ENCODE data around the gene ABCB8.
A peak's percentile ranks its signal among the peaks of the same experiment; 100 is the strongest.

Gene ABCB8

DNA sequence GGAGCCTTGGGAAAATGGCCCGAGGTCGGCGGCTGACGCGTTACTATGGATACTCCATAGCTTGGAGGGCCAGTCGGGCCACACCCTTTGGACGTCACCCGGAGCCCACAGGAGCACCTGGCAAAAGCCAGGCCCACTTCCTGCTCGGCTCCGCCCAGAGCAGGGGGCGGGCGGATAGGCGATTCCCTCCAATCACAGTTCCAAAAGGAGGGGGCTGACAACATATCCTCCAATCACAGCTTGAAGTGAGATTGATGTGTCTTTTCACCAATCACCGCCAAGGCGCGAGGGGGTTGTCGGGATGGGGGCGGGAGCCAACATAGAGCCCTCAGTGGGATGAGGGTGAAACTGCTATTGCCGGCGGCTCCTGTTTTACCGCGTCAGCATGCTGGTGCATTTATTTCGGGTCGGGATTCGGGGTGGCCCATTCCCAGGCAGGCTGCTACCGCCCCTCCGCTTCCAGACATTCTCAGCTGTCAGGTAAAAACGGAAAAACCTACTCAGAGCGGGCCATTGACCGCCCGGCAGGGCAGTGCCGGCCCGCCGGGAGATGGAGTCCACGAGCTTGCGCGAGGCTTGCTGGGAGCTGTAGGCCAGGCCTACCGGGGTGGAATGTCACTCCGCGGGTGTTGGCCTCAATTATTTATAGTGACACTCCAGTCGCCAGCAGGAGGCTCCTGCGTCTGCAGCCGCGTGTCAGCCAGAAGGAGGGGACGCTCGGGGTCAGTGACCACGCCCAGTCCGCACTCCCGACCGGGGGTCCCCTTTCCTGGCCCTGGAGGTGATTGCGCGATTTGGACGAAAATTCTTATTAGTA lies at the start of gene ABCB8:
TSS of gene ABCB8 (plus strand) at position 320 of the 817 bp plus-strand sequence. CDS start at position 386, 66 bp downstream.
- DNase-seq (ENCODE audit: low read depth): peak; percentile 95
- TF ChIP-seq CTCF (IDR thresholded peaks at IDR 0.05; ENCODE audit: control insufficient read depth, insufficient read depth, low read depth, low read length, missing control alignments): peak; percentile 53
- peak within 1 kb of the TSS; percentile 79 for H3K4me3 ChIP-seq (ENCODE audit: control insufficient read depth, low read depth, low read length)

DNA sequence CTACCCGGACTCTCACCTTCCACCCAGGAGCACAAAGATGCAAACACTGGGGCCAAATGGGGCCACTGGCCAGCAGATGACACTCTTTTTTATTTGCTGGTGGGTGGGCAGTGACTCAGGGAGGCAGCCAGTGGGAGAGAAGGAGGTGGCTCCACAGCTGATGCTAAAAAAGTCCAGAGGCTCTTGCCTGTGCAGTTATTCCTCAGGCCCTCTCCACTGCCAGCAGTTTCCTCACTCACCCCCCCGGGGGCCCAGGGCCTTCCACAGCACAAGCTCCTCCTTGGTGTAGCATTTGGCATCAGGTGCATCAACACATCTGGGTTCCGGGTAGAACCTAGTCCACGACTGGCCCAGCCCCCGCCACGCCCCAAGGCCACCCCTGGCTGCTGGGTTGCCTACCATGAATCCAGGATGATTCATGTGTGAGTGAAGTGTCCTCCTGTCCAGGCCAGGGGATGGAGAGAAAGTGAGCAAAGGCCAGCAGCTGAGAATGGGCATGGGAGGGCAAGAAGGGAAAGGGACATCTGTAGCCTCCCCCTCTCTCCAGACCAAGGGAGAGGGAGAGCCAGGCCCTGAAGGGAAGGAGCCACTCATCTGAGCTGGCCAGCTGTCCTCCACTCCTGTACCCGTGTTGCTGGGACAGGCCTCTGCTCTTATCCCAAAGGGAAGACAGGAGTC lies 48.4 kb upstream of the ABCB8 start:
- H3K4me3 ChIP-seq (ENCODE audit: control insufficient read depth, low read depth, low read length): no peak overlapping the region
- TF ChIP-seq CTCF (IDR thresholded peaks at IDR 0.05; ENCODE audit: control insufficient read depth, insufficient read depth, low read depth, low read length, missing control alignments): no peak
- DNase-seq (ENCODE audit: low read depth): no peak

DNA sequence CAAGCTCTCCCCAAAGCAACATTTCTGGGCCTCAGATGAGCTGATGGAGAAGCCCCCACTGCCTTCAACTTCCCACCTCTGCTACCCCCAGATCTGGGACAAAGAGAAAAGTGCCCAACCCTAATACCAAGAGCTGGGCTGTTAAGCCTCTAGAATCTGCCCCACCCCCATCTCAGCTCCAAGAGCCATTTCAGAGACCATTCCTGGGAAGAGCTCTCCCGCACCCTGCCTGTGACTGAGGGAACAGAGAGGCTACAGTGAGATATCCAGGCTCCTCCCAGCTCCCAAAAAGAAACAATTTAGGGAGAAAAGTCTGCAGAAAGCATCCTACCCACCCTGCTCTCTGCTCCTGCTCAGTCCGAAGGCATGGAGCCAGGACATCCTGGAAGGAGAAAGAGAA lies 47.6 kb upstream of the ABCB8 start:
- no peak for DNase-seq (ENCODE audit: low read depth)
- H3K4me3 ChIP-seq (ENCODE audit: control insufficient read depth, low read depth, low read length): no peak overlapping the region
- TF ChIP-seq CTCF (IDR thresholded peaks at IDR 0.05; ENCODE audit: control insufficient read depth, insufficient read depth, low read depth, low read length, missing control alignments): no peak

DNA sequence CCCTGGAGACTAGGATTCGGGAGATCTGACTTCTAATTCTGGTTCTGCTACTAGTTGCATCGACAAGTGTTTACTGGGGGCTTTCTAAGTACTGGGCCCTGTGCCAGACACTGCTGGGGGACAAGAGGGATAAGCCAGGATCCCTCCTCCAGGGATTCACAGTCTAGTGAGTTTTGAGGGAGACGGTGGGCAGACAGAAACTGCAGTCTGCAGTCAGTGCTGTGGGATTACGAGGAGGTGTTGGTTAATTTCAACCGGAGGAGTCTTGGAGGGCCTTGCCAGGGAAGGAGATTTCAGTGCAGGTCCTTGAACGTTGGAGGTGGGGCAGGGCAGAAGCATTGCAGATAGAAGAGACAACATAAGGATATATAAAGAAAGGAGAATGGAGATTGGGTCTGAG lies 46.6 kb upstream of the ABCB8 start:
- no peak for DNase-seq (ENCODE audit: low read depth)

GRCh38 chr7:150982351-150982750 lies 45.9 kb upstream of the ABCB8 start:
- no peak overlapping the region for H3K4me3 ChIP-seq (ENCODE audit: control insufficient read depth, low read depth, low read length)
- TF ChIP-seq CTCF (IDR thresholded peaks at IDR 0.05; ENCODE audit: control insufficient read depth, insufficient read depth, low read depth, low read length, missing control alignments): no peak
- no peak for DNase-seq (ENCODE audit: low read depth)

More for the DNA sequence above, 46.6 kb upstream of the ABCB8 start:
- no peak overlapping the region for H3K4me3 ChIP-seq (ENCODE audit: control insufficient read depth, low read depth, low read length)
- TF ChIP-seq CTCF (IDR thresholded peaks at IDR 0.05; ENCODE audit: control insufficient read depth, insufficient read depth, low read depth, low read length, missing control alignments): no peak

DNA sequence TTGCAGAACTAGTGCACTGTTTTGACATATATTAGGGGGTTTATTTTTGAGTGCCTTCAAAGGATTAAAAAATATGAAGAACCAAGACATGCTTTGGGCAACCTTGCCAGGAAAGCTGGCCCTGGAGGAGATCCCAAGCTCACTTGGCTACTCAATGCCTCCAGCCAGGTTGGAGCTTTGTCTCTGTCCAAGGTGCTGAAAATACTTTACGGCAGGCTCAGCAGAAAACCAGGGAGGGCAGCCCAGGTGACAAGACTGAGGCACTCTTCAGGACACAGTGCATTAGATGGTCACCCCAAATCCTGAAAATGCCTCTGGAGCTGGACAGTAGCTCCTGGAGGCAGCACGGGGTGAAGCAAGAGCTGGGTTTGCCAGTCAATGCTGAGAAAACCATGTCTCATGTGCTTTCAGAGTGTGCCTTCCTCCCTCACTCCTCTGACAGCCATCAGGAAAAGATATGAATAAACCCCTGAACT lies 44.3 kb upstream of the ABCB8 start:
- TF ChIP-seq CTCF (IDR thresholded peaks at IDR 0.05; ENCODE audit: control insufficient read depth, insufficient read depth, low read depth, low read length, missing control alignments): no peak
- DNase-seq (ENCODE audit: low read depth): no peak
- no peak overlapping the region for H3K4me3 ChIP-seq (ENCODE audit: control insufficient read depth, low read depth, low read length)
